ENCODE results near the gene DENND5A.

DNA sequence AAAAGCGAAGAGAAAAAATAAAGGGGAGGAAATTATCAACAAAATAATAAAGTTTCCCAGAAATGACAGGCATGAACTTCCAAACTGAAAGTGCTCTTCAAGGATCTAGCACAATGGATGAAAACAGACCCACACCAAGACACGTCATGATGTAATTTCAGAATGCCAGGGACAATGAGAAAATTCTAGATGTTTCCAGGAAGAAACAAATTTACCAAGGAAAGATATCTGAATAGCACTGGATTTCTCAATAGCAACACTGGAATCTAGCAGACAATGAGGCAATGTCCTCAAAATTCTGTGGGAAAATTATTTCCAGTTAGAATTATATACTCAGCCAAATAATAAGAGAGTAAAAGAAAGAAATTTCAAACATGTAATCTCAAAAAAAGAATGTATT, 46.0 kb downstream of the DENND5A start:
- TF ChIP-seq, protein P1, sequence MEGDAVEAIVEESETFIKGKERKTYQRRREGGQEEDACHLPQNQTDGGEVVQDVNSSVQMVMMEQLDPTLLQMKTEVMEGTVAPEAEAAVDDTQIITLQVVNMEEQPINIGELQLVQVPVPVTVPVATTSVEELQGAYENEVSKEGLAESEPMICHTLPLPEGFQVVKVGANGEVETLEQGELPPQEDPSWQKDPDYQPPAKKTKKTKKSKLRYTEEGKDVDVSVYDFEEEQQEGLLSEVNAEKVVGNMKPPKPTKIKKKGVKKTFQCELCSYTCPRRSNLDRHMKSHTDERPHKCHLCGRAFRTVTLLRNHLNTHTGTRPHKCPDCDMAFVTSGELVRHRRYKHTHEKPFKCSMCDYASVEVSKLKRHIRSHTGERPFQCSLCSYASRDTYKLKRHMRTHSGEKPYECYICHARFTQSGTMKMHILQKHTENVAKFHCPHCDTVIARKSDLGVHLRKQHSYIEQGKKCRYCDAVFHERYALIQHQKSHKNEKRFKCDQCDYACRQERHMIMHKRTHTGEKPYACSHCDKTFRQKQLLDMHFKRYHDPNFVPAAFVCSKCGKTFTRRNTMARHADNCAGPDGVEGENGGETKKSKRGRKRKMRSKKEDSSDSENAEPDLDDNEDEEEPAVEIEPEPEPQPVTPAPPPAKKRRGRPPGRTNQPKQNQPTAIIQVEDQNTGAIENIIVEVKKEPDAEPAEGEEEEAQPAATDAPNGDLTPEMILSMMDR (IDR thresholded peaks at IDR 0.05), result no peak
- no peak for TF ChIP-seq POLR2A (IDR thresholded peaks at IDR 0.05)

All from right lobe of liver (tissue), 4 donors.